Sigmoid colon (tissue), 4 donors: ENCODE results near the gene CHODL.

Experiments used
- CTCF ChIP-seq, 4 experiments: fragments of 450-650 bp in 3 of 4; fragments of 200-600 bp in 1 of 4; IDR thresholded peaks; one replicate each; pipeline ENCODE4 v1.5.1; 2016 to 2019; ENCODE audit warnings: antibody characterized with exemption in 4 of 4, mild to moderate bottlenecking in 3 of 4, moderate library complexity in 2 of 4
- EP300 ChIP-seq, 4 donors: sonication (generic); formaldehyde crosslinking; IDR thresholded peaks; one replicate each; pipeline ENCODE4 v1.6.1; 2017; ENCODE audit warnings: antibody characterized with exemption in 4 of 4
- POLR2A ChIP-seq, 2 donors: fragments of 450-650 bp; IDR thresholded peaks; one replicate each; pipeline ENCODE4 v1.6.1; 2016; ENCODE audit warnings: antibody characterized with exemption in 2 of 2, mild to moderate bottlenecking in 2 of 2, moderate library complexity in 2 of 2
- POLR2AphosphoS5 ChIP-seq, 4 donors: sonication (generic); formaldehyde crosslinking; IDR thresholded peaks; one replicate each; pipeline ENCODE4 v1.6.1; 2017; ENCODE audit warnings: antibody characterized with exemption in 4 of 4

DNA sequence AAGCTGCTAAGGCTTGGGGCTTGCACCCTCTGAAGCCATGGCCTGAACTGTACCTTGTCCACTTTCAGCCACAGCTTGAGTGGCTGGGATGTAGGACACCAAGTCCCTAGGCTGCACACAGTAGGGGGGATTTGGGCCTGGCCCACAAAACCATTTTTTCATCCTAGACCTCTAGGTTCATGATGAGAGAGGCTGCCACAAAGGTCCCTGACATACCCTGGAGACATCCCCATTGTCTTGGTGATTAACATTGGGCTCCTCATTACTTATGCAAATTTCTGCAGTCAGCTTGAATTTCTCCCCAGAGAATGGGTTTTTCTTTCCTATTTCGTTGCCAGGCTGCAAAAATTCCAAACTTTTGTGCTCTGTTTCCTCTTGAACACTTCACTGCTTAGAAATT lies 26.3 kb upstream of the CHODL start:
- no peak for TF ChIP-seq CTCF (IDR thresholded peaks at IDR 0.05)
- TF ChIP-seq POLR2A (IDR thresholded peaks at IDR 0.05) = no peak
- no peak for TF ChIP-seq EP300 (IDR thresholded peaks at IDR 0.05)
- no peak for TF ChIP-seq POLR2AphosphoS5 (IDR thresholded peaks at IDR 0.05)
